GM12872 (cell line): Measurements from ENCODE around the gene CD302.

ENCODE experiments used
- TF ChIP-seq, protein P1 (sequence below): IDR thresholded peaks from 3 replicates; pipeline ENCODE4 v1.5.1; 2011; ENCODE audit warnings: low read depth, mild to moderate bottlenecking, low read length, moderate library complexity; ENCODE audit not compliant: insufficient read depth

CD302 gene

DNA sequence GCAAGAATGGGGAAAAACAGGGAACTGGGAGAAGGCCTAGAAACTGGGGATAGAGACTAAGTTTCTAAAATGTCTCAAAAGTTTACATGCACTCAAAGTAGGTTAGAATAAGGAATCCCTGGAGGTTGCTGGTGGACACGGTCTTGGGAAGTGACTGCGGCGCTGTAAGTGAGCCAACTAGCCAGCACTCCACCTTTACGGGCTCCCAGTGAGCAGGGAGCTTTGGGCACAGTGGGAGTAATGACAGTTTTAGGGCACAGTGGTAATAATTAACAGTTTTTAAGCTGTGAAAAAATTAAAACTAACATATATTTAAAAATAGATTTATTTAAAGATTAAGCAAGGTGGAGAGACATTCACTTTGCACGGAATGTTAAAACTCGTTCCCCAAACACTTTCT, 20.9 kb upstream of the CD302 start:
- TF ChIP-seq, protein P1, sequence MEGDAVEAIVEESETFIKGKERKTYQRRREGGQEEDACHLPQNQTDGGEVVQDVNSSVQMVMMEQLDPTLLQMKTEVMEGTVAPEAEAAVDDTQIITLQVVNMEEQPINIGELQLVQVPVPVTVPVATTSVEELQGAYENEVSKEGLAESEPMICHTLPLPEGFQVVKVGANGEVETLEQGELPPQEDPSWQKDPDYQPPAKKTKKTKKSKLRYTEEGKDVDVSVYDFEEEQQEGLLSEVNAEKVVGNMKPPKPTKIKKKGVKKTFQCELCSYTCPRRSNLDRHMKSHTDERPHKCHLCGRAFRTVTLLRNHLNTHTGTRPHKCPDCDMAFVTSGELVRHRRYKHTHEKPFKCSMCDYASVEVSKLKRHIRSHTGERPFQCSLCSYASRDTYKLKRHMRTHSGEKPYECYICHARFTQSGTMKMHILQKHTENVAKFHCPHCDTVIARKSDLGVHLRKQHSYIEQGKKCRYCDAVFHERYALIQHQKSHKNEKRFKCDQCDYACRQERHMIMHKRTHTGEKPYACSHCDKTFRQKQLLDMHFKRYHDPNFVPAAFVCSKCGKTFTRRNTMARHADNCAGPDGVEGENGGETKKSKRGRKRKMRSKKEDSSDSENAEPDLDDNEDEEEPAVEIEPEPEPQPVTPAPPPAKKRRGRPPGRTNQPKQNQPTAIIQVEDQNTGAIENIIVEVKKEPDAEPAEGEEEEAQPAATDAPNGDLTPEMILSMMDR: no peak

DNA sequence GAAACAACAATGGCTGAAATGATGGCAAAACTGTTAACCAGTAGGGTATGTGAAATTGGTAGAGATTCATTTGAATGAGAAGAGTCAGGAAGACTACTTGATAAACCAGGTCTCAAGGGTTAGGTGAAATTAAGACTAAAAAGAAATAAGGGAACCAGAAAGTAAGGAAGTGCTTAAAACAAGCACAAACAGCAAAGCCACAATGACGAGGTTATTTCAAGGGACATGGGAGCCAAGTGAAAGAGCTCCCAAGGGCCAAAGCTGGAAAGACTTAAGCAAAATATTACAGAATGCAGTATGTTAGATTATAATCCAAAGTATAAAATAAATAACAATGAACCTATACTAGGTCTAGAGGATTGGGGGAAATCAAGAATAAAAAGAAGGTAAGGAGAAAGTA, 19.3 kb upstream of the CD302 start:
- TF ChIP-seq, protein P1: no peak

DNA sequence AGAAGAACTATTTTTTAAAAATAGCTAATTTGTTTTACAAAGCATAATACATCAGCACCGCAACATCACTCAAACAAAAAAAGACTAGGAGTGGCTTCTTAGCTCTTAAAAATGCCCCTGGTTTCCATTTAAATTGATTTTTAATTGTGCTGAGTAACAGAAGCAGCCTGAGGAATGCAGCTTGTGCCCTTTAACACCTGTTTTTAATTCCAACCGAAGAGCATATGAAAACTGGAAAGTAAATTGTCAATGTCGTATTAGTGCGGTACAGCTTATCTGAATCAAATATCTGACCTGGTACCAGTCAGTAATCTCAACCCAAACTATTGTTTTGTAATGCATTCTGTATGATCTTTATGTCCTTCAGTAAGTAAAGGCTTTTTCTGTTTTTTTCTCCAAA, 13.2 kb upstream of the CD302 start:
- TF ChIP-seq, protein P1: no peak

DNA sequence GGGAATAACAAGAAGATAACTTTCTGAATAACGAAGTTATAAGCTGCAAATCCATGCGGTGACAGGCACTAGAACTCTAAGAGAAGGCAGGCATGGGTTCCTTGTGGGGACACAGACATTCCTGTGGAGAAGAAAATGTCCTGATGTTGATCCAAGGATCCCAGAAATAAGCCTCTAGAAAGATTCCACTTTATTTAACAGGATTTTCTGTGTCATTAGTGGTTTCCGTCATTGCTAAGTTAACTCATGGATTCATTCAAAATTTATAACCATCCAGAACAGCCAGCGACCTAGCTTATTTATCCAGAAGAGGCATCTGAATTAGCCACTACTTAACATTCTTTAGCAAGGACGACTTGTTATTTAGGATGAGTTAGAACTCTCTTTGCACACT, 10.0 kb upstream of the CD302 start:
- TF ChIP-seq, protein P1: no peak

DNA sequence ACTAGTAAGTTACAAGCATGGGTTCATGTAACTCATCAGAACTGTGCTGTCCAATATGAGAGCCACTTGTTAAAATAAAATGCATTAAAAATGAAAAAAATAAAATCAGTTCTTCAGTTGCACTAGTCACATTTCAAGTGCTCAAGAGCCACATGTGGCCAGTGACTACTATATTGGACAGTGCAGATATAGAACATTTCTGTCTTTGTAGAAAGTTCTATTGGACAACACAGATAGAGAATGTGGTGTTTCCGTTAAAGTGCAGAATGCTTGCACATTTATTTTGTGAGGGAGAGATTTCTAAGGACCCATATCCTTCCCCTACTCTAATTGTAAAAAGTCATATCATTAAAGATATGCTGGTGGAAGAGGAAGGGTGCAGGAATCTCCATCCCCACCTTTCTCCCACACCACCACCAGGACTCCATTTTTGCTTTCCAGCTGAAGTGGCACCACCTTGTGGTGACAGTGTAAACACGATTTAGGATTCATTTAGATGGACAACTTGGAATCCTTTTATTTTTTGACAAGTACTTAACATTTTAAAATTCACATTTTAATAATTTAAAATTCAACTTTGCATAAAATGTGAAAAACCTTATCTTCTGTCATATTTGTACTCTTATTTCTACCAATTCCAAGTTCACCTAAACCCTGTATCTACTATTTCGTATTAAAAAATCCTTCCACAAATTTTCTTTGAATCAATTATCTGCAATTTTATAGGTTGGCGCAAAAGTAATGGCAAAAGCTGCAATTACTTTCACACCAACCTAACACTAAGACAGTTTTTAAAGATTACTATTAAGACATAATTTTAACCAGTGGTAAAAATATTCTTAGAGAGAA, 9.4 kb upstream of the CD302 start:
- TF ChIP-seq, protein P1: peak; percentile 65

DNA sequence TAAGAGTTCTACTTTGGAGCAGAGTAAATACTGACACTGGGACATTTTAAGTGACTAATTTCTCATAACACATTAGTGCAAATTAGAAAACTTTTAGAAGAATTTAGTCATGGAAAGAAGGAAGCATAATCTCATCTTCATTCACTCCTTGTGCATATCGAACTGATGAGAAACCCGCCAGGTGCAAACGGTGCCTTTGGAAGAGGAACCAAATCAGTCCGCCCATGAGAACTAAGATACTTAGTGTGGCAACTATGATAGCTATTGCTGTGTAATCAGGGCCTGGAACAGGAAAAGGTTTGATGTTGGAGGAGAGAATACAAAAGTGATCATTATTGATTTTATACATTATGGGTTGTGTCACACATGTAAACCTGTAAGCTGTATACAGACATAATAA, 6.9 kb upstream of the CD302 start:
- TF ChIP-seq, protein P1: no peak

DNA sequence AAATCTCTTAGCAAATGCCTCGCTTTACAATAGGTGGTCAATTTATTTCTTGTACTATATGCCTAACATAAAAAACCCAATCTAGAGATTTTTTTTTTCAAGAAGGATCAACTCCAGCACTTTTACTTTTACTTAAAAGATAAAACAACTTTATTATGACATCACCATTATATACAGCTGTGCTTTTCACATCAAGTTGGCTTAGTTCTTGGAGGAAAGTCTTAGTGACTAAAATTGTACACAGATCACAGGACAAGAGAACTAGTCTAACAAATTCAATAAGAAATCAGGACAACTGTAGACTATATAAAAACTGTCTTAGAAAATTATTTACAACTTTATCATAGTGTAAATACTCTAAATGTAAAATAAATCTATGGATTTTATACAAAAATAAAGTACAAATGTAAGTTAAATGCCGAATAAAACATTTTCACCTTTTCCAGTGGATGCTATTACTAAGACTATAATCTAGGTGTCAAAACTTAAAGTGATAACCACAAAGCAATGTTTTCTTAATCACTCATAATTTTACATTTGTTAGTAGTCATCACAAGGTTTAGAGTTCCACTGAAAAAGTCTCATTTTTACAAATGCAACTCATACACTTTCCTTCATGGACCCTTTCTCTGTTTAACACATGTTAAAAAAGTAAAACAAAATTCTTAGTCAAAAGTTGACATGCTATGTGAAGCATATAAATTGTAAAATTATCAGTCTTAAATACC, 5.4 kb upstream of the CD302 start:
- TF ChIP-seq, protein P1: no peak
